ENCODE results near the gene C15orf62. TPM values are rescaled to one million over a fixed set of nuclear protein-coding genes. Genes with fewer than 3 reads are reported as not detected.

Gene C15orf62
- total RNA-seq, 1 experiment from 2014 or later: not detected

GRCh38 chr15:40782609-40783227 lies 12.9 kb downstream of the C15orf62 start:
- peak; percentile 32 for DNase-seq (ENCODE audit: low read depth)

- no peak for DNase-seq (ENCODE audit: low read depth)
These were observed 15.4 kb downstream of the C15orf62 start for GRCh38 chr15:40785164-40785563.

- DNase-seq (ENCODE audit: low read depth): no peak
These were observed 16.0 kb downstream of the C15orf62 start for GRCh38 chr15:40785814-40786213.

GRCh38 chr15:40787344-40787841 lies 17.6 kb downstream of the C15orf62 start:
- DNase-seq (ENCODE audit: low read depth): peak; percentile 87

- no peak for DNase-seq (ENCODE audit: low read depth)
These were observed 18.2 kb downstream of the C15orf62 start for GRCh38 chr15:40787991-40788390.

- no peak for DNase-seq (ENCODE audit: low read depth)
These were observed 19.3 kb downstream of the C15orf62 start for GRCh38 chr15:40789119-40789518.

- no peak for DNase-seq (ENCODE audit: low read depth)
These were observed 20.2 kb downstream of the C15orf62 start for GRCh38 chr15:40789999-40790398.

GRCh38 chr15:40790718-40791117 lies 20.9 kb downstream of the C15orf62 start:
- no peak for DNase-seq (ENCODE audit: low read depth)

- no peak for DNase-seq (ENCODE audit: low read depth)
These were observed 22.6 kb downstream of the C15orf62 start for GRCh38 chr15:40792394-40792793.

GRCh38 chr15:40793216-40793989 lies 23.6 kb downstream of the C15orf62 start:
- DNase-seq (ENCODE audit: low read depth): peak; percentile 91

GRCh38 chr15:40796041-40796440 lies 26.3 kb downstream of the C15orf62 start:
- no peak for DNase-seq (ENCODE audit: low read depth)

GRCh38 chr15:40796512-40796911 lies 26.7 kb downstream of the C15orf62 start:
- DNase-seq (ENCODE audit: low read depth): no peak

GRCh38 chr15:40799523-40799922 lies 29.7 kb downstream of the C15orf62 start:
- DNase-seq (ENCODE audit: low read depth): no peak

GRCh38 chr15:40803076-40803475 lies 33.3 kb downstream of the C15orf62 start:
- no peak for DNase-seq (ENCODE audit: low read depth)

GRCh38 chr15:40803688-40804087 lies 33.9 kb downstream of the C15orf62 start:
- no peak for DNase-seq (ENCODE audit: low read depth)

- no peak for DNase-seq (ENCODE audit: low read depth)
These were observed 36.9 kb downstream of the C15orf62 start for GRCh38 chr15:40806672-40807027.

- peak; percentile 97 for DNase-seq (ENCODE audit: low read depth)
These were observed 37.5 kb downstream of the C15orf62 start, which contains the start of the genes DNAJC17 and ZFYVE19 for GRCh38 chr15:40807028-40807887. DNAJC17 (minus strand) TSS chr15:40807473; CDS start chr15:40807446, 27 bp downstream. ZFYVE19 (plus strand) TSS chr15:40807089; CDS start chr15:40807590, 501 bp downstream.

- DNase-seq (ENCODE audit: low read depth): no peak
These were observed 38.2 kb downstream of the C15orf62 start for GRCh38 chr15:40807888-40808461.

- DNase-seq (ENCODE audit: low read depth): no peak
These were observed 39.2 kb downstream of the C15orf62 start for GRCh38 chr15:40808861-40809450.

GRCh38 chr15:40812721-40813425 lies 43.1 kb downstream of the C15orf62 start:
- DNase-seq (ENCODE audit: low read depth): no peak

Measured in RPMI7951 (cell line).